K562 (cell line): ENCODE measurements around the gene F13A1. TPM values are rescaled to one million over a fixed set of nuclear protein-coding genes. Genes with fewer than 3 reads are reported as not detected.

Experiments
- ATAC-seq: fragments of 200-7000 bp; cut with Tn5 transposase; 3 replicates; pipeline ENCODE4 v1.9.1; 2020; ENCODE audit warnings: moderate library complexity
- BruUV-seq: library from RNA; stranded (reverse); fragments of 400-500 nt; replicated peaks from 2 replicates; lab custom pipeline; 2021; lab: Mats Ljungman, UMichigan
- CTCF ChIA-PET: fragments of 300-600 bp; formaldehyde crosslinking; extraction: SDS; loops from one replicate; lab custom pipeline; 2021; ENCODE audit warnings: low intra/inter-chr PET ratio; lab: Yijun Ruan, JAX
- POLR2A ChIA-PET: fragments of 300-600, 350-650 bp; sonication (Branson Sonifier 250); formaldehyde crosslinking; extraction: SDS; loops from one replicate; lab custom pipeline; 2021; ENCODE audit warnings: antibody characterized with exemption, inconsistent platforms; lab: Yijun Ruan, JAX
- DNase-seq, 4 experiments: peaks; one replicate each; pipeline versions ENCODE4 v3.0.0 to v3.0.0-alpha.2; 2011 to 2018; ENCODE audit warnings: low spot score in 3 of 4, mixed read lengths in 3 of 4; ENCODE audit errors: extremely low read depth in 1 of 4
- FAIRE-seq: peaks from 2 replicates; lab custom pipeline; 2011; peaks lifted over from hg19 to GRCh38; lab: Jason Lieb, UNC
- H2AFZ ChIP-seq: 2 replicates; pipeline ENCODE4 v1.6.0; 2011; ENCODE audit warnings: low read depth, low read length, control low read depth, inconsistent platforms
- H3K27ac ChIP-seq: fragments of 200-600 bp; 3 replicates; pipeline ENCODE4 v1.8.0; 2011; ENCODE audit warnings: low read depth, mild to moderate bottlenecking, control low read depth, inconsistent platforms, low read length, moderate library complexity, mixed read lengths; ENCODE audit errors: extremely low read depth
- H3K27me3 ChIP-seq, 2 experiments: fragments of 300-600 bp in 1 of 2; 2 replicates in 1 of 2; 3 replicates in 1 of 2; pipeline versions ENCODE4 v1.6.0 to v1.8.0; 2011; ENCODE audit warnings: inconsistent platforms in 2 of 2, low read length in 2 of 2, mild to moderate bottlenecking in 1 of 2, mixed read lengths in 1 of 2, moderate library complexity in 1 of 2; ENCODE audit not compliant: control insufficient read depth in 2 of 2, insufficient read depth in 2 of 2
- H3K36me3 ChIP-seq: fragments of 300-600 bp; 3 replicates; pipeline ENCODE4 v1.8.0; 2011; ENCODE audit warnings: mild to moderate bottlenecking, low read length, inconsistent platforms; ENCODE audit not compliant: control insufficient read depth, insufficient read depth
- H3K4me1 ChIP-seq, 2 experiments: fragments of 200-600 bp in 1 of 2; replicated peaks in 1 of 2; 2 replicates in 1 of 2; 3 replicates in 1 of 2; pipeline versions ENCODE4 v1.5.1 to v1.8.0; 2011; ENCODE audit warnings: inconsistent platforms in 2 of 2, low read length in 2 of 2, mild to moderate bottlenecking in 1 of 2, mixed read lengths in 1 of 2, moderate library complexity in 1 of 2; ENCODE audit not compliant: control insufficient read depth in 2 of 2, insufficient read depth in 2 of 2
- H3K4me2 ChIP-seq: 2 replicates; pipeline ENCODE4 v1.6.1; 2011; ENCODE audit warnings: low read length, control low read depth, inconsistent platforms, mixed read lengths; ENCODE audit not compliant: insufficient read depth
- H3K4me3 ChIP-seq: fragments of 200-600 bp; sonication (generic), shearing (Covaris generic); 2 replicates; pipeline ENCODE4 v1.5.1; 2016; ENCODE audit warnings: control low read depth, inconsistent platforms
- H3K79me2 ChIP-seq: fragments of 200-600 bp; 3 replicates; pipeline ENCODE4 v1.8.0; 2011; ENCODE audit warnings: low read length, inconsistent platforms; ENCODE audit not compliant: control insufficient read depth, insufficient read depth
- H3K9ac ChIP-seq, 2 experiments: 2 replicates each; pipeline versions ENCODE4 v1.6.0 to v1.6.1; 2011; ENCODE audit warnings: low read depth in 2 of 2, low read length in 2 of 2, control low read depth in 1 of 2, inconsistent platforms in 1 of 2, mild to moderate bottlenecking in 1 of 2, mixed read lengths in 1 of 2; ENCODE audit not compliant: insufficient read depth in 1 of 2
- H3K9me1 ChIP-seq: one replicate; pipeline ENCODE4 v1.6.0; 2011; ENCODE audit warnings: inconsistent platforms, mild to moderate bottlenecking, low read length, moderate library complexity; ENCODE audit not compliant: control insufficient read depth, insufficient read depth
- H3K9me3 ChIP-seq: replicated peaks from 2 replicates; pipeline ENCODE4 v1.5.1; 2011; ENCODE audit warnings: low read depth, low read length, inconsistent platforms; ENCODE audit not compliant: control insufficient read depth, insufficient read depth
- H4K20me1 ChIP-seq: replicated peaks from 2 replicates; pipeline ENCODE4 v1.6.1; 2011; ENCODE audit warnings: low read length, inconsistent platforms, mixed read lengths; ENCODE audit not compliant: control insufficient read depth, insufficient read depth
- CBFB ChIP-seq: sonication (generic); formaldehyde crosslinking; IDR thresholded peaks from 2 replicates; pipeline ENCODE4 v1.4.0; 2020; ENCODE audit warnings: mild to moderate bottlenecking, missing genetic modification reagents
- CCNT2 ChIP-seq: IDR thresholded peaks from 2 replicates; pipeline ENCODE4 v1.6.1; 2011; ENCODE audit warnings: borderline replicate concordance, low read depth, mild to moderate bottlenecking, moderate library complexity, mixed read lengths, low read length; ENCODE audit not compliant: insufficient read length; ENCODE audit errors: extremely low read depth
- CHD1 ChIP-seq: fragments of 200-600 bp; sonication (generic); IDR thresholded peaks from one replicate; pipeline ENCODE4 v1.6.1; 2012; ENCODE audit warnings: mild to moderate bottlenecking, moderate library complexity, low read length, inconsistent platforms
- ELF2 ChIP-seq: fragments of 250-450 bp; sonication (Bioruptor Pico); IDR thresholded peaks from 2 replicates; pipeline ENCODE4 v1.5.0; 2021; ENCODE audit warnings: mild to moderate bottlenecking
- KLF6 ChIP-seq: fragments of 250-450 bp; sonication (Bioruptor Pico); IDR thresholded peaks from 2 replicates; pipeline ENCODE4 v1.4.0; 2020; ENCODE audit warnings: mild to moderate bottlenecking, moderate library complexity, borderline replicate concordance
- LARP7 ChIP-seq: fragments of 450-650 bp; IDR thresholded peaks from 2 replicates; pipeline ENCODE4 v1.6.1; 2016
- MIER1 ChIP-seq: fragments of 450-650 bp; IDR thresholded peaks from 2 replicates; pipeline ENCODE4 v1.6.1; 2016; ENCODE audit warnings: antibody characterized with exemption, mild to moderate bottlenecking, low read depth
- POLR2AphosphoS5 ChIP-seq: IDR thresholded peaks from 2 replicates; pipeline ENCODE4 v1.6.1; 2011; ENCODE audit warnings: mild to moderate bottlenecking, low read depth, low read length, moderate library complexity; ENCODE audit not compliant: control insufficient read depth, insufficient read depth
- TEAD2 ChIP-seq: fragments of 450-650 bp; IDR thresholded peaks from 2 replicates; pipeline ENCODE4 v1.6.1; 2016; ENCODE audit warnings: missing genetic modification characterization, control low read depth, missing compliant biosample characterization
- TEAD4 ChIP-seq, 2 experiments: sonication (generic) in 1 of 2; formaldehyde crosslinking in 1 of 2; IDR thresholded peaks; 2 replicates each; pipeline versions ENCODE4 v1.6.1 to v1.8.0; 2012 to 2022; ENCODE audit warnings: borderline replicate concordance in 1 of 2, inconsistent platforms in 1 of 2, low read length in 1 of 2, mild to moderate bottlenecking in 1 of 2, missing genetic modification reagents in 1 of 2
- ZBED1 ChIP-seq: IDR thresholded peaks from 2 replicates; pipeline ENCODE4 v1.6.1; 2014
- ZSCAN29 ChIP-seq: fragments of 450-650 bp; IDR thresholded peaks from 2 replicates; pipeline ENCODE4 v1.6.1; 2017
- WGBS: fragments of 100-300 bp; shearing (Covaris generic); methylation state at CpG from one replicate; pipeline ENCODE4 v1.1.6; 2016; ENCODE audit warnings: low coverage, mixed read lengths; ENCODE audit not compliant: insufficient coverage; ENCODE audit errors: missing lambda C conversion rate; 5-methylcytosine and 5-hydroxymethylcytosine counted together
- in situ Hi-C: fragments of 300-500 bp; cut with MboI; formaldehyde crosslinking; loops from 4 replicates; pipeline ENCODE4 v1.15.0; 2018; ENCODE audit warnings: inconsistent platforms, mixed read lengths
- intact Hi-C: fragments of 100-400 bp; cut with micrococcal nuclease; formaldehyde crosslinking; loops from 2 replicates; pipeline ENCODE4 v1.14.2; 2022
- polyA plus RNA-seq, 8 experiments: library from polyadenylated mRNA; depleted of rRNA in 4 of 8; stranded (reverse) in 5 of 8; unstranded in 3 of 8; fragments of >200 nt; fragmentation: Nextera tagmentation in 2 of 8; fragmentation: Illumina TruSeq in 1 of 8; extraction: Ambion mirVana in 2 of 8; extraction: Trizol in 1 of 8; gene quantifications; 2 replicates each; pipeline versions ENCODE4 v1.2.1 to v1.2.3, GENCODE V29; 2011 to 2014; ENCODE audit warnings: inconsistent platforms in 1 of 8, missing spikeins in 1 of 8
- total RNA-seq, 7 experiments: library from RNA; depleted of rRNA in 6 of 7; stranded (reverse); fragments of >200 nt in 6 of 7; fragmentation: Illumina TruSeq in 2 of 7; extraction: Trizol in 2 of 7; gene quantifications; 2 replicates each; pipeline versions ENCODE4 v1.2.1 to v1.2.3, GENCODE V29; 2011 to 2021; ENCODE audit warnings: low replicate concordance in 1 of 7
- TF ChIP-seq, protein P1 (sequence below): fragments of 450-650 bp; IDR thresholded peaks from 2 replicates; pipeline ENCODE4 v1.6.1; 2018; ENCODE audit warnings: mild to moderate bottlenecking, low read depth; ENCODE audit not compliant: partially characterized antibody
- TF ChIP-seq, protein P2 (sequence below), 2 experiments: fragments of 250-450 bp in 1 of 2; fragments of 450-650 bp in 1 of 2; sonication (Bioruptor Pico) in 1 of 2; IDR thresholded peaks; 2 replicates each; pipeline versions ENCODE4 v1.6.1 to v1.8.0; 2016 to 2021; ENCODE audit warnings: mild to moderate bottlenecking in 2 of 2, moderate library complexity in 2 of 2, missing compliant biosample characterization in 1 of 2, missing genetic modification characterization in 1 of 2
- TF ChIP-seq, protein P3 (sequence below): sonication (generic); formaldehyde crosslinking; IDR thresholded peaks from 2 replicates; pipeline ENCODE4 v1.8.1; 2023; ENCODE audit warnings: missing genetic modification reagents, mild to moderate bottlenecking, borderline replicate concordance

The F13A1 gene
- total and polyA plus RNA-seq, 9 of the 15 experiments (the other 6 are each of a cell fraction or from before 2014, with no cell fraction given) = 0.33 TPM; not detected in 8

DNA sequence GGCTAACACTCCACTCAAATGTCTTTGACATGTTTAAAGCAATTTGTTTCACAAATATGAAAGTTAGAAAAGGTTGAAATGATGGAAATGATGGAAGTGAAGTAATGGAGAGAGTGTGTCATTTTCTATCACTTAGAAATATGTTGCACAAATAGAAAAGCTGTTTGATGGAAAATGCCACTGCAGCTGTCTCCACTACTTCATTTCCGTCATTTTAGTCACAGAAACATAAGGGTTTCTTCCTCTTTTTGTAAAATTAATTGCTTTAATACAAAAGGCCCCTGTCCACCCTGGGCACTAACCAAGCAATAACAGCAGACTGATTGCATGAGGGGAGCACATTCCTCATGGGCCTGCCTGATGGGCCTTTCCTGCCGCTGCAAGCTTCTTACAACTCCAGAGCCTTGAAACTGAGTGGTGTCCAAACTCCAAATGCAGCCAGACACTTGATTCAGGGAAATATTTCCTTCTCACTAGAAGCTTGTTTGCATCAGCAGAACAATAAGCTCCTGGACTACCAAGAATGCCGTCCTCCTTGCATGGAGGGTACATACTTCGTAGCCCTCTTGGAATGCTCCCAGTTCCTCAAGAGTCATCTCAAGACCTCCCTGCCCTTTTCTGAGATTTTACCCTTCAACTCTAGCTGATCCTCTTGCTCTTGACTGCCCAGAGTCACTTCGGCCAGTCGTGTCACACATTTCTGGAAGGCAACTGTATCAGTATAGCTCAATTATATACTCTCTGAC lies 36.1 kb downstream of the F13A1 start:
- ChIA-PET CTCF (no interaction called here), POLR2A (interaction anchor here (0.6 to 1.8 kb wide), 3 partner anchors 9 to 658 kb away, joined by 3 to 5 read pairs (median 4); no protein-coding TSS in a partner anchor)
- Histone ChIP-seq H3K9ac (no peak overlapping the region), H3K9me1 (no peaks in the 10 kb centered on the region), H3K4me1 (no peaks in the 10 kb centered on the region), H2AFZ (no peak overlapping the region), H3K9me3 (no peaks in the 10 kb centered on the region), H3K27me3 (peaks cover 3 to 5% of the 10 kb centered on the region in 2 experiments; a peak in 2 of 5 replicates), H3K4me2 (no peak overlapping the region), H4K20me1 (no peaks in the 10 kb centered on the region), H3K79me2 (no peaks in the 10 kb centered on the region), H3K27ac (no peak overlapping the region), H3K36me3 (no peaks in the 10 kb centered on the region), H3K4me3 (no peak overlapping the region)
- no TSS peak for BruUV-seq
- in situ Hi-C loops (no loop called here), intact Hi-C loops (no loop called here)
- DNase-seq (no peak), FAIRE-seq (no peak), ATAC-seq (no peak)
- 0% methylated on average over 6 of the region's 6 CpGs for WGBS
- TF ChIP-seq ELF2 (CRISPR knock-in tag) (no peak), KLF6 (CRISPR knock-in tag) (no peak), CCNT2 (no peak), CBFB (CRISPR knock-in tag) (no peak), ZSCAN29 (no peak), LARP7 (no peak), TEAD4 (IDR thresholded peaks at IDR 0.05; ENCODE audit: low read length) (no peak), TEAD4 (CRISPR knock-in tag; IDR thresholded peaks at IDR 0.05; ENCODE audit: borderline replicate concordance) (no peak), TEAD2 (tag) (no peak), ZBED1 (no peak), POLR2AphosphoS5 (no peak), MIER1 (no peak), CHD1 (no peak)
- TF ChIP-seq, protein P1, sequence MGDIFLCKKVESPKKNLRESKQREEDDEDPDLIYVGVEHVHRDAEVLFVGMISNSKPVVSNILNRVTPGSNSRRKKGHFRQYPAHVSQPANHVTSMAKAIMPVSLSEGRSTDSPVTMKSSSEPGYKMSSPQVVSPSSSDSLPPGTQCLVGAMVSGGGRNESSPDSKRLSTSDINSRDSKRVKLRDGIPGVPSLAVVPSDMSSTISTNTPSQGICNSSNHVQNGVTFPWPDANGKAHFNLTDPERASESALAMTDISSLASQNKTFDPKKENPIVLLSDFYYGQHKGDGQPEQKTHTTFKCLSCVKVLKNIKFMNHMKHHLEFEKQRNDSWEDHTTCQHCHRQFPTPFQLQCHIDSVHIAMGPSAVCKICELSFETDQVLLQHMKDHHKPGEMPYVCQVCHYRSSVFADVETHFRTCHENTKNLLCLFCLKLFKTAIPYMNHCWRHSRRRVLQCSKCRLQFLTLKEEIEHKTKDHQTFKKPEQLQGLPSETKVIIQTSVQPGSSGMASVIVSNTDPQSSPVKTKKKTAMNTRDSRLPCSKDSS = no peak
- TF ChIP-seq, protein P2, sequence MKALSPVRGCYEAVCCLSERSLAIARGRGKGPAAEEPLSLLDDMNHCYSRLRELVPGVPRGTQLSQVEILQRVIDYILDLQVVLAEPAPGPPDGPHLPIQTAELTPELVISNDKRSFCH (CRISPR knock-in tag; IDR thresholded peaks at IDR 0.05) = no peak
- TF ChIP-seq, protein P2 (tag; IDR thresholded peaks at IDR 0.05) = no peak
- TF ChIP-seq, protein P3, sequence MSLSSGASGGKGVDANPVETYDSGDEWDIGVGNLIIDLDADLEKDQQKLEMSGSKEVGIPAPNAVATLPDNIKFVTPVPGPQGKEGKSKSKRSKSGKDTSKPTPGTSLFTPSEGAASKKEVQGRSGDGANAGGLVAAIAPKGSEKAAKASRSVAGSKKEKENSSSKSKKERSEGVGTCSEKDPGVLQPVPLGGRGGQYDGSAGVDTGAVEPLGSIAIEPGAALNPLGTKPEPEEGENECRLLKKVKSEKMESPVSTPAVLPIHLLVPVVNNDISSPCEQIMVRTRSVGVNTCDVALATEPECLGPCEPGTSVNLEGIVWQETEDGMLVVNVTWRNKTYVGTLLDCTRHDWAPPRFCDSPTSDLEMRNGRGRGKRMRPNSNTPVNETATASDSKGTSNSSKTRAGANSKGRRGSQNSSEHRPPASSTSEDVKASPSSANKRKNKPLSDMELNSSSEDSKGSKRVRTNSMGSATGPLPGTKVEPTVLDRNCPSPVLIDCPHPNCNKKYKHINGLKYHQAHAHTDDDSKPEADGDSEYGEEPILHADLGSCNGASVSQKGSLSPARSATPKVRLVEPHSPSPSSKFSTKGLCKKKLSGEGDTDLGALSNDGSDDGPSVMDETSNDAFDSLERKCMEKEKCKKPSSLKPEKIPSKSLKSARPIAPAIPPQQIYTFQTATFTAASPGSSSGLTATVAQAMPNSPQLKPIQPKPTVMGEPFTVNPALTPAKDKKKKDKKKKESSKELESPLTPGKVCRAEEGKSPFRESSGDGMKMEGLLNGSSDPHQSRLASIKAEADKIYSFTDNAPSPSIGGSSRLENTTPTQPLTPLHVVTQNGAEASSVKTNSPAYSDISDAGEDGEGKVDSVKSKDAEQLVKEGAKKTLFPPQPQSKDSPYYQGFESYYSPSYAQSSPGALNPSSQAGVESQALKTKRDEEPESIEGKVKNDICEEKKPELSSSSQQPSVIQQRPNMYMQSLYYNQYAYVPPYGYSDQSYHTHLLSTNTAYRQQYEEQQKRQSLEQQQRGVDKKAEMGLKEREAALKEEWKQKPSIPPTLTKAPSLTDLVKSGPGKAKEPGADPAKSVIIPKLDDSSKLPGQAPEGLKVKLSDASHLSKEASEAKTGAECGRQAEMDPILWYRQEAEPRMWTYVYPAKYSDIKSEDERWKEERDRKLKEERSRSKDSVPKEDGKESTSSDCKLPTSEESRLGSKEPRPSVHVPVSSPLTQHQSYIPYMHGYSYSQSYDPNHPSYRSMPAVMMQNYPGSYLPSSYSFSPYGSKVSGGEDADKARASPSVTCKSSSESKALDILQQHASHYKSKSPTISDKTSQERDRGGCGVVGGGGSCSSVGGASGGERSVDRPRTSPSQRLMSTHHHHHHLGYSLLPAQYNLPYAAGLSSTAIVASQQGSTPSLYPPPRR = no peak
